ENCODE data around the gene SYNGR2. TPM values are rescaled to one million over a fixed set of nuclear protein-coding genes. Genes with fewer than 3 reads are reported as not detected.

SYNGR2 gene
- total RNA-seq, 1 donor from 2014 or later = 92.5 TPM

- no peaks in the 10 kb centered on the region for H3K9me3 Mint-ChIP-seq
- peaks cover 30% of the 10 kb centered on the region for H3K36me3 Mint-ChIP-seq (ENCODE audit: low read depth)
- intact Hi-C loops (cut with micrococcal nuclease) = loop anchor here (2.0 kb wide), 1 partner anchor 17 kb away; the partner anchor contains the start of gene SYNGR2
- peaks cover 29% of the 10 kb centered on the region for H3K4me1 Mint-ChIP-seq (ENCODE audit: low read depth)
- H3K27ac Mint-ChIP-seq = peak overlapping the region; percentile 77
- H3K4me3 Mint-ChIP-seq (ENCODE audit: low read depth) = peak overlapping the region; percentile 87
- no peak for DNase-seq (ENCODE audit: low spot score)
- H3K27me3 Mint-ChIP-seq (ENCODE audit: low read depth) = no peaks in the 10 kb centered on the region
These were observed 17.8 kb downstream of the SYNGR2 start for GRCh38 chr17:78185981-78186691.

- H3K27me3 Mint-ChIP-seq (ENCODE audit: low read depth) = no peaks in the 10 kb centered on the region
- H3K4me3 Mint-ChIP-seq (ENCODE audit: low read depth) = peak within 1 kb of the TSS; percentile 87
- DNase-seq (ENCODE audit: low spot score) = peak; percentile 89
- H3K4me1 Mint-ChIP-seq (ENCODE audit: low read depth) = peaks cover 27% of the 10 kb centered on the region
- H3K27ac Mint-ChIP-seq = peak within 1 kb of the TSS; percentile 77
- peaks cover 28% of the 10 kb centered on the region for H3K36me3 Mint-ChIP-seq (ENCODE audit: low read depth)
- H3K9me3 Mint-ChIP-seq = no peaks in the 10 kb centered on the region
- intact Hi-C loops (cut with micrococcal nuclease) = loop anchor here (1.0 to 2.0 kb wide), 2 partner anchors 18 to 47 kb away; partner anchors contain the start of gene SYNGR2
These were observed 18.6 kb downstream of the SYNGR2 start, which contains the start of the genes AFMID and TK1 for GRCh38 chr17:78186692-78187595. Gene AFMID (plus strand): TSS chr17:78187362. CDS start chr17:78187371, 9 bp downstream. Gene TK1 (minus strand): TSS chr17:78187052. CDS start chr17:78186994, 58 bp downstream.

DNA sequence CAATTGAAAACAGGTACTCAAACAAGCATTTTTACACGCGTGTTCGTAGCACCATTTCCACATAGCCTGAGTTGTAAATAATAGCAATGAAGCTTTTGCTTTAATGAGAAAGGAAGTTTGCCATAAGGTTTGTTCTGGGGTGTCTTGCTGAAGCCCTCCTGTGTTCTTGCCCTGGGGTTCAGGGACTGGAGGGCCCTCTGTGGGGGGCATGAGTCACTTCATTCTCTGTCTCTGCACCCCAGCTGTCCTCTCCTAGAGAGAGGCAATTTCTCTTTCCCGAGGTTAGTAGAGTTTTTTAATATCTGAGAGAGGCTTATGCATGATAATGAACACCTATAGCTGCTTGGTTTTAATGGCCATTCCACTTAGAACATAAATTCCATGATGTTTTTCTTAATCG, 28.3 kb downstream of the SYNGR2 start:
- no peak overlapping the region for H3K27ac Mint-ChIP-seq
- H3K27me3 Mint-ChIP-seq (ENCODE audit: low read depth) = no peaks in the 10 kb centered on the region
- intact Hi-C loops (cut with micrococcal nuclease) = no loop called here

DNA sequence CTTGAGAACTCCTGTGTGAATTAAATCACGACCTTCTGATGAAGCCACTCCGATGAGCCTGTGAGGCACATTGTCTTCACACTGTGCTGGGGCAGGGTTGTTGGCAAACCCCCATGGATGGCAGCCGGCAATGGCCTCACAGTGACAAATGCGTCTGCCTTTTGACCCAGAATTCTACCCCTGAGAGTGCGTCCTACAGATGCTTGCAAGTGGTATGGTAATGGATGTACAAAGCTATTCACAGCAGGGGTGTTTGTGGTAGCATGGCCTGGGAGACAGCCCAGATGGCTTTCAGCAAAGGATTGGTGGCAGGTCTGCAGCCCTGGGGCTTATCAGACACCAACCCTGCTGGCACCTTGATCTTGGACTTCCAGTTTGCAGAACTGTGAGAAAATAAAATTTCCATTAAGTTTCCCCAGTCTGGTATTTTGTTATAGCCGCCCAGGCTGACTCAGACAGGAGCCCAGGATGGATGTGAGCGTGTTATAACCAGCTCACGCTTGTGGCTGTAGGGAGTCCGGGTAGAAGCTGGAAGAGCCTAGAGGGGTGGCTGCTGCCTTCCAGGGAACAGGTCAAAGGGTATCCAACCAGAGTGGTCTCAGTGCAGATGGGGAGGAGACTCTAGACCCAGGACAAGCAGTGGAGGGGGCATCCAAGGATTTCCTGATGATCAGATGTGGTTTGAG, 28.9 kb downstream of the SYNGR2 start:
- H3K4me3 Mint-ChIP-seq (ENCODE audit: low read depth) = no peak overlapping the region
- H3K4me1 Mint-ChIP-seq (ENCODE audit: low read depth) = peaks cover 2% of the 10 kb centered on the region
- no peak for DNase-seq (ENCODE audit: low spot score)
- no peak overlapping the region for H3K27ac Mint-ChIP-seq
- H3K36me3 Mint-ChIP-seq (ENCODE audit: low read depth) = peaks cover 18% of the 10 kb centered on the region
- H3K9me3 Mint-ChIP-seq = no peaks in the 10 kb centered on the region
- intact Hi-C loops (cut with micrococcal nuclease) = no loop called here
- no peaks in the 10 kb centered on the region for H3K27me3 Mint-ChIP-seq (ENCODE audit: low read depth)

More for the DNA sequence above, 28.3 kb downstream of the SYNGR2 start:
- Mint-ChIP-seq H3K36me3 (ENCODE audit: low read depth) (peaks cover 18% of the 10 kb centered on the region), H3K4me3 (ENCODE audit: low read depth) (no peak overlapping the region), H3K4me1 (ENCODE audit: low read depth) (peaks cover 2% of the 10 kb centered on the region), H3K9me3 (no peaks in the 10 kb centered on the region)
- DNase-seq (ENCODE audit: low spot score) = no peak

- peaks cover 2% of the 10 kb centered on the region for H3K4me1 Mint-ChIP-seq (ENCODE audit: low read depth)
- peaks cover 10% of the 10 kb centered on the region for H3K36me3 Mint-ChIP-seq (ENCODE audit: low read depth)
- H3K9me3 Mint-ChIP-seq = no peaks in the 10 kb centered on the region
- no peak for DNase-seq (ENCODE audit: low spot score)
- H3K27ac Mint-ChIP-seq = no peak overlapping the region
- intact Hi-C loops (cut with micrococcal nuclease) = no loop called here
- no peak overlapping the region for H3K4me3 Mint-ChIP-seq (ENCODE audit: low read depth)
- no peaks in the 10 kb centered on the region for H3K27me3 Mint-ChIP-seq (ENCODE audit: low read depth)
These were observed 32.1 kb downstream of the SYNGR2 start for GRCh38 chr17:78200451-78200850.

DNA sequence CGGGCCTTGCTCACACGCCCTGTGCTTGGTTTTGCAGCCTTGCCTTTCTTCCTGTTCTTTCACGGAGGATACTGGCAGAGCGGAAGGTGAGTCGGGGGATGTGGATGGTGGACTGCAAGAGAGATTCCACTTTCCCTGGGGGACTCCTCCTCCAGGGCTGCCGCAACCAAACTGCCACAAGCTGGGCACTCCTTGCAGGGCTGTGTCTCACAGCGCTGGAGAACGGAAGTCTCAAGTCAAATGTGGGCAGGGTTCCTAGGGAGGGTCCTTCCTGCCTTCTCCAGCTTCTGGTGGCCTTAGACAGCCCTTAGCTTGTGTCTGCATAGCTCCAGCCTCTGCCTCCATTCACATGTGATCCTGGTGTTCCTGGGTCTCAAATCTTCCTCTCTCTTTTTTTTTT, 34.3 kb downstream of the SYNGR2 start:
- Mint-ChIP-seq H3K4me1 (ENCODE audit: low read depth) (peaks cover 2% of the 10 kb centered on the region), H3K27ac (no peak overlapping the region), H3K36me3 (ENCODE audit: low read depth) (peaks cover 10% of the 10 kb centered on the region), H3K9me3 (no peaks in the 10 kb centered on the region), H3K4me3 (ENCODE audit: low read depth) (no peak overlapping the region), H3K27me3 (ENCODE audit: low read depth) (no peaks in the 10 kb centered on the region)
- intact Hi-C loops (cut with micrococcal nuclease) = no loop called here
- no peak for DNase-seq (ENCODE audit: low spot score)

DNA sequence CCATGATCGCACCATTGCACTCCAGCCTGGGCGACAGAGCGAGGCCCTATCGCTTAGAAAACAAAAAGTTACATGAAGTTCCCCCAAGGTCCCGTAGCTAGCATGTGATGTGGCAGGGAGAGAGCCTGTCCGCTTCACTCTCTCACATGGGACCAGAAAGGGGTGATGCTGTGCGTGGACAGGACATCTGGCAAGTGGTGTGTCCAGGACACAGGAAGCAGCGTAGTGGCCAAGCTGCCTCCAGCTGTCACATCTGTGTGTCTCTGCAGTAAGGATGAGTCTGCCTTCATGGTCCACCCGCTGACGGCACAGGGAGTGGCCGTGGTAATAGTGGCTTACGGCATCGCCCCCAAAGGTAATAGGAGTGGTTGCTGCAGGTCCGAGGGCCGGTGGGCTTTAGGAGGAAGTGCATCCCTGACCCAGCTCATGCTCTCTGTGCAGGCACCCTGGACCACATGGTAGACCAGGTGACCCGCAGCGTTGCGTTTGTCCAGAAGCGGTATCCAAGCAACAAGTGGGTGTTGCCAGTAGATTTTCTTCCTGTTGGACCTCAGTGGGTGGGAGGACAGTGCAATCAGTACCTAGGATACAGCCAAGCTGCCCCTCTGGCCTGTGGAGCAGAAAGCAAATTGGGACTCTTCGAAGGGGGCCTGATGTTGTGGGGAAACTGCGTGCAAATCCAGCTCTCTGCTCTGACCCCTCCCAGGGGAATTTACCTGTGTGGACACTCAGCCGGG, 36.2 kb downstream of the SYNGR2 start:
- Mint-ChIP-seq H3K27ac (no peak overlapping the region), H3K36me3 (ENCODE audit: low read depth) (peaks cover 5% of the 10 kb centered on the region), H3K27me3 (ENCODE audit: low read depth) (no peaks in the 10 kb centered on the region), H3K4me3 (ENCODE audit: low read depth) (no peak overlapping the region), H3K9me3 (no peaks in the 10 kb centered on the region), H3K4me1 (ENCODE audit: low read depth) (no peaks in the 10 kb centered on the region)
- no peak for DNase-seq (ENCODE audit: low spot score)
- intact Hi-C loops (cut with micrococcal nuclease) = no loop called here

DNA sequence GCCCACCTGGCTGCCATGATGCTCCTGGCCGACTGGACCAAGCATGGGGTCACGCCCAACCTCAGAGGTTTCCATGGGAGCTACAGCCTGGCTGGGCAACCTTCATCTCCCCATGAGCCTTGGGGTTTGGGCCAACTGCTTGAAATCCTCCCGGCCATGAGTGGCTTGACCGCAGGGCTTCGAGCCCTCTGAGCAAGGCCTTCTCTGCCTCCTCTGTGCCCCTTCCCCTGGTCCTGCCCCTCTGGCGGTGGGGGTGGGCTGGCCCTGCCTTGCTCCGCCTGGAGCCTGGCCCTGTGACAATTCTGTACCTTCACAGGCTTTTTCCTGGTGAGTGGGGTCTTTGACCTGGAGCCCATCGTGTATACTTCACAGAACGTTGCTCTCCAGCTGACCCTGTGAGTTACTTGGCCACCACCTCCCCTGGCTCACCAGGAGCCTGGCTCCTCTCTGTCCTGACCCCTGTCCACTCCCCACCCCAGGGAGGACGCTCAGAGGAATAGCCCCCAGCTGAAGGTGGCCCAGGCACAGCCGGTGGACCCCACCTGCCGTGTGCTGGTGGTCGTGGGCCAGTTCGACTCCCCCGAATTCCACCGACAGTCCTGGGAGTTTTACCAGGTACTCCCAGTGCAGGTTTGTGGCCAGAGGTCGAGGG, 36.9 kb downstream of the SYNGR2 start:
- no peak for DNase-seq (ENCODE audit: low spot score)
- H3K9me3 Mint-ChIP-seq = no peaks in the 10 kb centered on the region
- H3K27me3 Mint-ChIP-seq (ENCODE audit: low read depth) = no peaks in the 10 kb centered on the region
- intact Hi-C loops (cut with micrococcal nuclease) = no loop called here
- H3K4me1 Mint-ChIP-seq (ENCODE audit: low read depth) = no peaks in the 10 kb centered on the region
- peaks cover 5% of the 10 kb centered on the region for H3K36me3 Mint-ChIP-seq (ENCODE audit: low read depth)
- H3K27ac Mint-ChIP-seq = no peak overlapping the region
- no peak overlapping the region for H3K4me3 Mint-ChIP-seq (ENCODE audit: low read depth)

- Mint-ChIP-seq H3K27me3 (ENCODE audit: low read depth) (no peaks in the 10 kb centered on the region), H3K27ac (no peak overlapping the region), H3K9me3 (no peaks in the 10 kb centered on the region), H3K4me3 (ENCODE audit: low read depth) (no peak overlapping the region), H3K36me3 (ENCODE audit: low read depth) (peaks cover 5% of the 10 kb centered on the region), H3K4me1 (ENCODE audit: low read depth) (no peaks in the 10 kb centered on the region)
- DNase-seq (ENCODE audit: low spot score) = no peak
- intact Hi-C loops (cut with micrococcal nuclease) = no loop called here
These were observed 37.9 kb downstream of the SYNGR2 start for GRCh38 chr17:78206298-78206697.

DNA sequence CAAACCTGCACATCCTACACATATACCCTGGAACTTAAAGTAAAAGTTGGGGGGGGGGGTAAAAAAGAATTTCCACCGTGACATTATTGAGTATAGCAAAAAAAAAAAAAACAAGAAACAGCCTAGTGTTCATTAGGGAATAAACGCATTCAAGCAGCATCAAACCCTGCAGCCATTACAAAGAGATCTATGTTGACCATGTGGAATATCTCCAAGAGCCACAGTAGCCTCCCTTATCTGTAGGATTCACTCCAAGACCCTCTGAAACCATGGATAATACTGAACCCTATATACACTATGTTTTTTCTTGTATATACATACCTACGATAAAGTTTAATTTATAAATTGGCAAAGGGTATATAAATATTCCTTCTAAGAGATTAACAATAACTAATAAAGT, 40.1 kb downstream of the SYNGR2 start:
- H3K27me3 Mint-ChIP-seq (ENCODE audit: low read depth) = no peaks in the 10 kb centered on the region
- H3K9me3 Mint-ChIP-seq = no peaks in the 10 kb centered on the region
- no peak for DNase-seq (ENCODE audit: low spot score)
- H3K36me3 Mint-ChIP-seq (ENCODE audit: low read depth) = peaks cover 5% of the 10 kb centered on the region
- intact Hi-C loops (cut with micrococcal nuclease) = no loop called here
- H3K4me3 Mint-ChIP-seq (ENCODE audit: low read depth) = no peak overlapping the region
- no peaks in the 10 kb centered on the region for H3K4me1 Mint-ChIP-seq (ENCODE audit: low read depth)
- H3K27ac Mint-ChIP-seq = no peak overlapping the region

DNA sequence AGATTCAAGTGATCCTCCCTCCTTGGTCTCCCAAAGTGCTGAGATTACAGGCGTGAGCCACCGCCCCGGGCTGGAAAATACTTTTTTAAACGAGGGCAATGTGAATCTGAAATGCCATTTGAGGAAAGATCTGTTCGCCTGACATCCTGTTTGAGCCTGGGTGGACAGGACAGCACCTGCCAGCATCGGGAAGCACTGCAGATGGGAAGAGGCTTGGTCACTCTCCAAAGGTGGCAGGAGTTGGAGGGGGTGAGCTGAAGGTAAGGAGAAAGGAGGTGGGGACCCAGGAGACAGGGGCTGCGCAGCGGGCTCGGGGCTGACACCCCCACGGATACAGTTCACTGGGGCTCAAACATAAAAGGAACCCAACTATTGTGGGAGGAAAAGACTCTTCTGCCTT, 41.7 kb downstream of the SYNGR2 start:
- H3K27ac Mint-ChIP-seq = no peak overlapping the region
- H3K36me3 Mint-ChIP-seq (ENCODE audit: low read depth) = no peaks in the 10 kb centered on the region
- no peaks in the 10 kb centered on the region for H3K27me3 Mint-ChIP-seq (ENCODE audit: low read depth)
- H3K4me1 Mint-ChIP-seq (ENCODE audit: low read depth) = peaks cover 2% of the 10 kb centered on the region
- no peaks in the 10 kb centered on the region for H3K9me3 Mint-ChIP-seq
- intact Hi-C loops (cut with micrococcal nuclease) = no loop called here
- H3K4me3 Mint-ChIP-seq (ENCODE audit: low read depth) = no peak overlapping the region
- DNase-seq (ENCODE audit: low spot score) = no peak

DNA sequence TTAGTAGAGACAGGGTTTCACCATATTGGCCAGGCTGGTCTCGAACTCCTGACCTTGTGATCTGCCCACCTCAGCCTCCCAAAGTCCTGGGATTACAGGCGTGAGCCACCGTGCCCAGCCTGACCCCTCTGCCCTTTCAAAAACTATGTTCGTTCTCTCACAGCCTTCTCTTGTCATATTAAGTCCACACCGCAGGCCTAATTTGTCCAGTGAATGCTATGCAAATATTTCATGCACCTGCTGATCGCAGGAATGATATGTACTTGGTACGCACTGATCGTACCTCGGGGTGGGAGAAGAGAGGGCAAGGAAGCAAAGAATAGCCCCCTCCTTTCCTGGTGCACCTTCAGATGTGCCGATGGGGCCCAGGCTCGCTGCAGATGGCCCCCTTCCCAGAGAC, 42.7 kb downstream of the SYNGR2 start:
- no peak for DNase-seq (ENCODE audit: low spot score)
- no peak overlapping the region for H3K27ac Mint-ChIP-seq
- no peaks in the 10 kb centered on the region for H3K27me3 Mint-ChIP-seq (ENCODE audit: low read depth)
- H3K9me3 Mint-ChIP-seq = no peaks in the 10 kb centered on the region
- intact Hi-C loops (cut with micrococcal nuclease) = no loop called here
- no peak overlapping the region for H3K4me3 Mint-ChIP-seq (ENCODE audit: low read depth)
- H3K36me3 Mint-ChIP-seq (ENCODE audit: low read depth) = peaks cover 5% of the 10 kb centered on the region
- peaks cover 6% of the 10 kb centered on the region for H3K4me1 Mint-ChIP-seq (ENCODE audit: low read depth)
